Kidney epithelial cell (primary cell): Measurements from ENCODE around the gene ARFGAP1. TPM values are rescaled to one million over a fixed set of nuclear protein-coding genes. Genes with fewer than 3 reads are reported as not detected.

Experiments
- DNase-seq: peaks from one replicate; pipeline ENCODE4 v3.0.0-alpha.2; 2010; ENCODE audit warnings: low read depth
- H3K27me3 ChIP-seq: 2 replicates; pipeline ENCODE4 v1.6.0; 2011; ENCODE audit warnings: low read length; ENCODE audit not compliant: control insufficient read depth, insufficient read depth
- H3K36me3 ChIP-seq: 2 replicates; pipeline ENCODE4 v1.5.1; 2011; ENCODE audit warnings: low read length; ENCODE audit not compliant: control insufficient read depth, insufficient read depth
- H3K4me3 ChIP-seq: 2 replicates; pipeline ENCODE4 v1.5.1; 2011; ENCODE audit warnings: low read depth, mild to moderate bottlenecking, control low read depth, low read length
- CTCF ChIP-seq: IDR thresholded peaks from 2 replicates; pipeline ENCODE4 v1.5.1; 2011; ENCODE audit warnings: mild to moderate bottlenecking, moderate library complexity, low read length, control low read depth, inconsistent platforms; ENCODE audit not compliant: insufficient read depth, poor library complexity, severe bottlenecking
- total RNA-seq: library from RNA; depleted of rRNA; stranded (reverse); fragments of >200 nt; gene quantifications from 2 replicates; pipeline ENCODE4 v1.2.3, GENCODE V29; 2015

Gene ARFGAP1
- total RNA-seq, 1 donor from 2014 or later = 109 TPM

GRCh38 chr20:63238031-63238430, 34.6 kb upstream of the ARFGAP1 start:
- H3K27me3 ChIP-seq = peaks cover 2% of the 10 kb centered on the region
- no peak for TF ChIP-seq CTCF
- DNase-seq = no peak
- H3K4me3 ChIP-seq = no peak overlapping the region
- no peaks in the 10 kb centered on the region for H3K36me3 ChIP-seq

GRCh38 chr20:63238514-63239125, 34.0 kb upstream of the ARFGAP1 start:
- Histone ChIP-seq H3K4me3 (no peak overlapping the region), H3K36me3 (no peaks in the 10 kb centered on the region), H3K27me3 (peaks cover 2% of the 10 kb centered on the region)
- DNase-seq = no peak
- no peak for TF ChIP-seq CTCF

GRCh38 chr20:63239431-63239830, 33.2 kb upstream of the ARFGAP1 start:
- H3K36me3 ChIP-seq = no peaks in the 10 kb centered on the region
- TF ChIP-seq CTCF = no peak
- no peak overlapping the region for H3K4me3 ChIP-seq
- DNase-seq = no peak
- peaks cover 2% of the 10 kb centered on the region for H3K27me3 ChIP-seq

- H3K36me3 ChIP-seq = no peaks in the 10 kb centered on the region
- H3K4me3 ChIP-seq = no peak overlapping the region
- no peak for TF ChIP-seq CTCF
- DNase-seq = no peak
- peaks cover 2% of the 10 kb centered on the region for H3K27me3 ChIP-seq
Observed at GRCh38 chr20:63240004-63240403, 32.6 kb upstream of the ARFGAP1 start.

GRCh38 chr20:63241272-63241671, 31.3 kb upstream of the ARFGAP1 start:
- TF ChIP-seq CTCF = no peak
- Histone ChIP-seq H3K36me3 (no peaks in the 10 kb centered on the region), H3K27me3 (peaks cover 4% of the 10 kb centered on the region), H3K4me3 (no peak overlapping the region)
- DNase-seq = no peak

- no peak for TF ChIP-seq CTCF
- DNase-seq = no peak
- Histone ChIP-seq H3K27me3 (peaks cover 4% of the 10 kb centered on the region), H3K4me3 (no peak overlapping the region), H3K36me3 (no peaks in the 10 kb centered on the region)
Observed at GRCh38 chr20:63242736-63243135, 29.9 kb upstream of the ARFGAP1 start.
